Stimulated activated CD8-positive, alpha-beta memory T cell treated with anti-CD3 and anti-CD28 coated beads, Interleukin-15, amount 100 ng/mL, for 48 hours (primary cell): ENCODE results near the gene B4GALNT3.

Experiments used
- DNase-seq, 2 donors: peaks; one replicate each; pipeline ENCODE4 v3.0.0-alpha.2; 2020; ENCODE audit warnings: low read depth in 2 of 2

The B4GALNT3 gene

DNA sequence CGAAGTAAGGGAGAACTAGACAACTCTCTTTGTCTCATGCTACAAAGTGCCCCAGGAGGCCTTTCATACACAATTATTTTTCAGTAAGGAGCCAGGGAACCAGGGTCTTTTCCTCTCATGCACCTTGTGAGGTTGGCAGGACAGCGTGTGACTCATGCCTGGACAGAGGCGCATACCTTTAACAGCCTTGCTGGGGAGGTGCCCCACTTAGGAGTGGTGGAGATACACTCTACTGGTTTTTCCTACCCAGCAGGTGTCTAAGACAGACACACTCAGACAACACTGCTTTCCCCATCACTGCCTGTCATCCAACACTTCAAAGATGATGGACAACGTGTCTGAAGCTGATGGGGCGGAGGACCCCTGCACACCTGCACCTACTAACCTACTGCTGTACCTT, 49.1 kb downstream of the B4GALNT3 start:
- DNase-seq, result no peak

DNA sequence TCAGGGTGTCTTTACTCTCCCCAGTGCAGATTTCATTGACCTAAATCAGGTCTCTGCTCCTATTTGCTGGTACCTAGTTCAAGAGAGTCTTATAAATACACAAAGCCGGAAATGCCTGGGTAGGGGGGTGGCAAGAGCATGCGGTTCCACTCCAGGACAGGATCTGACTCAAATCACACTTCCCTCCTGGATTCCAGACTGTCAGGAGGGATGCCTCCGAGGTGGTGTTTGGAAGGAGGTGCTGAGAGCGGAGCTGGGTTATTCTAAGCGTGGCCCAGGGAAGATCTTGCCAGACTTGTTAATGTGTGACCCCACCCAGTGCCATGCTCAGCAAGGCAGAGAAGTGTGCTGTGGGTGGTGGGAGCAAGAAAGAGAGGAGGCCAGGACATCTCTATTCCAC, 49.8 kb downstream of the B4GALNT3 start:
- no peak for DNase-seq

DNA sequence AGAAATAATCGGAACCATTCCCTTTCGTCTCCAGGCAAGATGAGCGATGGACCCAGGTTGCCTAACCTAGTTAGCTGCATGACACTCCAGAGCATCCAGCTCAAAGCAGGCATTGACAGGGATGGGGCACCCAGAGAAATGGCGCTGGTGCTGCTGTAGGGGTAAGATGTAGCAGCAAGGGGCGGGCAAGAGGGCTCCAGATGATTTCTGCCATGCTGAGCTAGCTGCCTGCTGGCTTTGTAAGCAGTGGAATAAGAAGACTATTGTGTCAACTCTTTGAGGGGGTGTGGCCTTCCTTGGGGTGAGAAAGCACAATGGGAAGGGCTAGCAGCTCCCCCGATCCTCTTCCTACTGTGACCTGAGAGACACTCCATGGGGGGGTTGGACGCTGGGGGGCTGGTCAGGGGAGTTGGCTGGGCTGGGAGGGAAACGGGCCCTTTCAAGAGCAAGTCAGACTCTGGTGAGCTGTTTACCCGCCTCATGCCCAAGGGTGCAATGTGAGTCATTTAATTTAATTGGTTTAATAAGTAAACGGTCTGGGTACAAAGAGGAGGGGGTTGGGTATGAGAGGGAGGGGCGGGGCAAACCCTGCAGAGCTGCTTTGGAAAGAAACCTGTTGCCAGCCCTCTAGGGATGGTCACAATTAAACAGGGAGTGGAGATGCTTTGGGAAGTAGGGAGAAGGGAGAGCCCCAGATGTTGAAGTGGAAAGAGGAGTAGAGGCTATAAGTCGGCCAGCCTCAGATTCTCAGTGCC, 50.5 kb downstream of the B4GALNT3 start:
- DNase-seq, result no peak

DNA sequence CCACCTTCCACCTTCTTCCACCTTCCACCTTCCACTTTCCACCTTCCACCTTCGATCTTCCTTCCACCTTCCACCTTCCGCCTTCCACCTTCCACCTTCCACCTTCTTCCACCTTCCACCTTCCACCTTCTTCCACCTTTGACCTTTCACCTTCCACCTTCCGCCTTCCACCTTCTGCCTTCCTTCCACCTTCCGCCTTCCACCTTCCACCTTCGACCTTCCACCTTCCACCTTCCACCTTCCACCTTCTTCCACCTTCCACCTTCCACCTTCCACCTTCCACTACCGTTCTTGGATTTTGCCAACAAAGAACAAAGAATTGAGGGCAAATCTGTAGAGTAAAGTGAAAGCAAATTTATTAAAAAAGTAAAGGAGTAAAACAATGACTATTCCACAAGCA, 53.2 kb downstream of the B4GALNT3 start:
- DNase-seq, result no peak

DNA sequence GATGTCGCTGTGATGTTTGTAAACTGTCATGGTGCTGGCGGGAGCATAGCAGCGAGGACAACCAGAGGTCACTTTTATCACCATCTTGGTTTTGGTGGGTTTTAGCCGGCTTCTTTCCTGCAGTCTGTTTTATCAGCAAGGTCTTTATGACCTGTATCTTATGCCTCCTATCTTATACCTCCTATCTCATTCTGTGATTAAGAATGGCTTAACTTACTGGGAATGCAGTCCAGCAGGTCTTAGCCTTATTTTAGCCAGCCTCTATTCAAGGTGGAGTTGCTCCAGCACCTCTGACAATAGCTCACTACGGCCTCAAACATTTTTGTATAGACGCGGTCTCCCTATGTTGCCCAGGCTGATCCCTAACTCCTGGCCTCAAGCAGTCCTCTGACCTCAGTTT, 53.7 kb downstream of the B4GALNT3 start:
- no peak for DNase-seq

DNA sequence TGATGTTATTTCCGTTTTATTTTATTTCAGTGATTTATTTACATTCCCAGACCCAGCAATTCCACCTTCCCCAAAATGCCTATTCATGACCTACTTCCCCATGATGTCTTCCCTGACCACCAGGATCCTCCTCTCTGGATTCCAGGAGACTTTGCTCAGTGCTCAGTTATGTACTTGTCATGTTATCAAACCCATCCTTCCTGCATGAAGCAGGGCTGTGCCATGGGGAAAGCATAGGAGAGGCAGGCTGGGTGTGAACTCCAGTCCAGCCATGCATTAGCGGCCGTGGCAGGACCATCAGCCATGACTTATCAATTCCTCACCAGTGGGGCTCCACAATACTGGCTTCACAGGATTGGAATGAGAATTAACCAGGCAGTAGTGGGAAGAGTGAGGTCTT, 57.8 kb downstream of the B4GALNT3 start:
- no peak for DNase-seq

DNA sequence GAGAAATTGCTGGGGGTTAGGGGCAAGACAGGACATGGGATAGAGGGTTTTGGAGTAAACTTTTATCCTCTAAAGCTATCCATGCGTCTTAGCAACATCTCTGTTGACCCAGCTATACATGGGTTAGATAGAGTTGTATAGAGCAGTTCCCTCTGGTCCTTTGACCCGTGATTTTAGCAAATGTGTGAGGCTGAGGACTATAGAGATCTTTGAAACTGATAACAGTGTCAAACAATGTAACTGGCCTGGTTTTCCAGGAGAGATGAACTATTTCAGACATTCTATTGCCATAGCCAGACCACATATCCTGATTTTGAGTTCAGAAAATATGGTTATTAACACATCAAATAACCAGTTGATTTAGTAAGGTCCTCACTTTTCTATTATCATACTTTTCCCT, 60.4 kb downstream of the B4GALNT3 start:
- DNase-seq, result no peak

DNA sequence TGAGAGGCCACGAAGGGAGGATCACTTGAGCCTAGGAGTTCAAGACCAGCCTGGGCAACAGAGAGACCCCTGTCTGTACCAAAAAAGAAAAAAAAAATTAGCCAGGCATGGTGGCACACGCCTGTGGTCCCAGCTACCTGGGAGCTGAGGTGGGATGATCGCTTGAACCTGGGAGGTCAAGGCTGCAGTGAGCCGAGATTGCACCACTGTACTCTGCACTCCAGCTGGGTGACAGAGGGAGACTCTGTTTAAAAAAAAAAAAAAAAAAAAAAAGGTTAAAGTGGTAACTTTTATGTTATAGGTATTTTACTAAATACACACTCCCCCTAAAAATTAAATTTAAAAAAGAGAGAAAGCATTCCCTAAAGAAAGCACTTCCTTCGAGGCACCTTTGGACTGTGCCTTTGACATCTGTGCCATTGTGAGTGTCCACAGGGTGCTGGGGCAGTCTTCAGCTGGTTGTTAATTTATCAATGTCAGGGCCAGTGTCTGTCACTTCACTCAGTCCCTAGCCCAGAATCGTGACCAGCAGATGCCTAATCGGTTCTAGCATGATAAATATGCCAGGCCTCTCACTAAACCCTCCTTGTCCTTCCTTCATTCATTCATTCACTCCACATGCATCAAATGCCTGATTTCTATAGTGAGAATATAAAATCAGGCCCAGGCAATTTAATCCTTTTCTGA, 63.1 kb downstream of the B4GALNT3 start:
- no peak for DNase-seq

DNA sequence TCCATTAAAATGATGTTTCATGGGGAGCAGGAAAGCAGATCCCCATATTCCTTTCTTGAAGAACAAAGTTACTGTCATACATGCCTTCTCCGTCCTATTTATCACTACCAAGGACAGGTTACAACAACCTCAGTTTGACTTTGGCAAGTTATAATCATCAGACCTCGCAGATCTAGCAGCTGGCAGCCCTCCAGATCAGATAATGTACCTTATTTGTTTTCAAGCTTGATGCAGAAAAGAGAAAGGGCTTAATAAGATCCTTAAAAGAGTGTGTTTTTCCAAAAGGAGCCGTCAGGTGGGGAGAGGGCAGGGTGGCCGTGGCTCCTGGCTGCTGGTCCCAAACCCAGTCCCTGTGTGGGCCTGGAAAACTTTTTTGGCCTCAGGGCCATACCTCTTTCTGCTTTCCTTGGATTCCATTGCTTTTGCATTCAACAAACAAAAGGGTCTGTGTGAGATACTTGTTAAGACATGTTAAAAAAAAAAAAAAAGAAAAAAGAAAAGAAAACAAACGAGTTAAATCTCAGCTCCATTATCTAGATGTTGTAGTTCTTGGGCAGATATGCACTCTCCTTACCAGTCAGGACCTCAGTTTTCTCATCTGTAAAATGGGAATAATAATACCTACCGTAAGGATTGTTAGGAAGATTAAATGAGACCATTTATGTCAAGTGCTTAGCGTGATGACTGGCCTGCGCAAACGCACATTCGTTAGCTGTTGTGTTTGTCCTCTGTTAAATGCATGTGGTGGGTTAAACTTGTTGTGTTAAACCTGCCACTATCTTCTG, 64.6 kb downstream of the B4GALNT3 start:
- DNase-seq, result no peak

DNA sequence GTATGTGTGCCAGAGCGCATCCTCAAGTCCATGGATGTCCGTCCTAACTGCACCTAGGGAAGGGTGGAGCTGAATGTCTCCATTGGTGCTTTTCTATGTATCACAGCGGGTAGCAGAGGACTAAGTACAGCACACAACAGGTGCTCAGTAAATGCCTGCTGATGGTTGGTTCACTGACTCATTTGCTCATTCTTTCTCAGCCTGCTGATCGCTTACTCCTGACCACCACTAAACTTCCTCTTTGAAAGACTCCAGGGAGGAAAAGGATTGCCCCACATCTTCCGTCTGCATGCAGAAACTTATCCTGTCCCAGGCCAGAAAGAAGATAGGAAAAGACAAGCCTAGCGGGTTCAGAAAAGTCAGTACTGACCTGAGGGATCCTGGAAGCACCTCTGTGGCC, 66.3 kb downstream of the B4GALNT3 start:
- DNase-seq, result no peak

DNA sequence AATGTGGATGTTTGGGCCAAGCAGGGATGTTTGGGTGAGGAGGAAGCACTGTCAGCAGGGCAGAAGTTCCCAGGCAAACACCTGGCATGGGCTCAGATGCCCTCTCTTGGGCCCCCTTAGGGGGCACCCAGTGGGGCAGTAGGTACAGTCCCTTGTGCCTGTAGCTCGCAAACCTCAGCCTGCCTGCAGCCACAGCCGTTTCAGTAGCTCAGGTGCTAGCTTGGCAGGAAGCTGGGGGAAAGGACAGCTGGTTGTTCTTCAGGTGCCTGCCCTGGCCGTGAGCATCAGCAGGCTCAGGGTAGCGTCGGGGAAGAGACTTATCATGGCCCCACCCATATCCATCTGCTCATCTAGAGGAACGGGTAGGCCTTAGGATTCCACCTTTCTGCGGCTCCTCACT, 67.5 kb downstream of the B4GALNT3 start:
- DNase-seq, result no peak

DNA sequence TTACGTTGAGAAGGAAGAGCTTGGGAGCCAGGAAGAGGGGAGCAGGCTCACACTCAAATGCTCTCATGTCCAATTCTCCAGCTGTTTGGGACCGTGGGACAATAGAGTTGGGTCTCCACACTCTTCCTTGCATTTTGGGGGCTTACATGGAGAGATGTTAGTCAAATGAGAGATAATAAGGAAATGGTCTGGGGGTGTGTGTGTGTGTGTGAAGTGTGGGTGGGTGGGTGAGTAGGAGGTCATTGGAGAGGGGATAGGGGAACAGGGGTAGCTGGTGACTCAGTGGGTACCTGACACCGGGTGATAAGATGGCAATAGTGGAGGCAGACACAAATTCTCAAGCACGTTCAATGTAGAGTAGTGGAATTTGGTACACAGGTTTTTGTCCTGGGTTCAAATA, 68.0 kb downstream of the B4GALNT3 start:
- DNase-seq, result no peak

DNA sequence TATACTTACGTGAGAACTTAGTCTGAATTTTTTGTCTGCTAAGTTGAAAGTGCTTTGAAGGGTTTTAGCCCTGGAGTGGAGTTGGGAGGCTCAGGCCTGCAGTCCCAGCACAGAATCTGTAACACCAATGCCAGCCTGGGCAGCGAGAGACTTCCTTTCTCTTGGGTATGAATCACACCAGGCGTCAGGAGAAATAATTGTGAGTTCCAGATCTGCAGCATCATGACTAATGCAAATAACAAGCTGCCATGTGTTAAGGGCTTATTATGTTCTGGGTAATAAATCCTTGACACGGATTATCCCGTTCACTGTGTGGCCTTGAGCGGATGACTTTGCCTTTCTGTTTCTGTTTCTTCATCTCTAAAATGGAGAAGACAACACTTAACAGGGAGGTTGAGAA, 70.6 kb downstream of the B4GALNT3 start:
- DNase-seq, result no peak

DNA sequence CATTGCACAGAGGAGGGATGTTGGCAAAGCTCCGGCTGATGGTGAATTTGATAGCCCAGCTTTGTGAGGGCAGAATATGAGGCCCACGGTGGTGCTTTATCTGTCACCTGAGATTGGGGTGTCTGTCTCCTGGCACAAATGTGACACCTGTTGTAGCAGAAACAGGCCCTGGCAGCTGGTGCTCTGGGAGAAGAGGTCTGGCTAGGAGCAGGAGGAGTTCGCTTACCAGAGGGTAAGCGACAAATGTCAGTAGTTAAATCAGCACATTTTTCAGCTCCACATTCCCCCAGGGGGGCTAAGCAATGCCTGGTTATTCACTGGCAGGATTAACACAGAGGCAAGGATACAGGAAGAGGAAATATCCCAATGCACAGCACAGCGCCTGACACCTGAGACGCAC, 71.1 kb downstream of the B4GALNT3 start:
- no peak for DNase-seq

DNA sequence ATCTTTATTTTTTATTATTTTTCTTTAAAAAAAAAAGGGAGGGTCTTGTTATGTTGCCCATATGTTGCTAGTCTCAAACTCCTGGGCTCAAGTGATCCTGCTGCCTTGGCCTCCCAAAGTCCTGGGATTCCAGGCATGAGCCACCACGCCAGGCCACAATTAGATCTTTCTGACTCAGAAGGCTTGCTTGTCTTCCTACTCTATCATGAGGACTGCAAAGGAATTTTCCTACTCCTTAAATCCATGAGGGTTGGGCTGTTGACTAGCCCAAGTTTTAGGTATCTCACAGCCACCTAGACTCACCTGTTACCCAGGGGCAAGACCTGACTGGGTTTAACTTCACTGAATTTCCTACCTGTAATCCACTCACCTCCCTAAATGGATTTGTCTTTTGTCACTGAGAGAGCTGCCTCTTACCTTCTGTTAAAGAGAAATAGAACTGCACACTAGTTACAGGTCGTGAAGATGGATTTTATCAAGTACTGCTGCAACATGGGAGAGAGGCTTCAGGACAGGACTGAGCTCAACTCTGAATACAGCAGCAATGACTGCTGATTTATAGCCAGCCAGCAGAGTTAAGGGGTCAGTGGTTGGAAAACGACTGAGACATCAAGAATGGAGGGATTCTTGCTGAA, 72.3 kb downstream of the B4GALNT3 start:
- no peak for DNase-seq

DNA sequence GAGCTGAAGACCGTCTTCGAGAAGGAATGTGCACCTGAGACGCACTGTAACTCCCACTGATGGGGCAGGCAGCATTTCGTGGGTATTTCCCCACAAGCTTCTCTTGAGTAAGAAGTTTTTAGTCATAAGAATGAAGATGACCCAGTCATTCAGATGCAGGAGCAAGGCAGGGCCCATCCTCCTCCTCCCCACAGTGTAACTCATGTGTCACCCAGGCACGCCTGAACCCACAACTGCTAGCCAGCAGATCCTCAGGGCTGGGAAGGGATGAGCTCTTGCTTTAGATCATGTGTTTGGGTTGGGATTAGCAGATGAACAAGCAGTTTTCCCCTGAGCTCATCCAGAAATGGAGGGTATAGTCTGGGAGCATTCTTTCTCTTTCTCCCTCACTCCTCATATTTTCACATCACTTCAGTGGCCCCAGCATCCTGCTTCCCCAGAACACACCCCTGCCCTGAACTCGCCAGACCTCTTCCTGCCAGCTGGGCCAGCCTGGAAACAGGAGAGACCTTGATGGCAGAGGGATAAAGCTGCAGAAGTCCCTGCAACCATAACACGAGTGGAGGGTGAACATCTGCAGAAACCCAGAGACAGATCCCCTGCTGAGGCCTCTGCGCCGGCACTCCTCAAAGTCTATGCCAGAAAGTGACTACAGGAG, 73.3 kb downstream of the B4GALNT3 start:
- no peak for DNase-seq

DNA sequence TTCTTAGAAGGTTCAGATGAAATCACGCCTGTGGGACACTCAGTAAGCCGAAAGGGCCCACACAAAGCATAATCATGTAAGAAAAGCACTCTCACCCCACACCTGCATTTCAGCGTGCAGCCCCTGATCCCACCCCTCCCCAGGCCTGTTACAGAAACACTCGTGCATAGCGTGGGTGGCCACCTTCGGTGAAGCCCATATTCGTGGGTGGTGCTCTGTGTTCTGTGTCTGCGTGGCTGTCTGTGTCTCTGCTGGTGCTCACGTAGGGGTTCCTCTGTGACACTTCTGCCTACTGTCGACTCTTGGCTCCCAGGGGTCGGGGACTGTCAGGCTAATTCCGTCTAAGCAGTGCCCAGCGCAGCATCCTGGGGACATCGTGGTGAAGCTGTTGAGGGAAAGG, 74.0 kb downstream of the B4GALNT3 start:
- DNase-seq, result no peak

DNA sequence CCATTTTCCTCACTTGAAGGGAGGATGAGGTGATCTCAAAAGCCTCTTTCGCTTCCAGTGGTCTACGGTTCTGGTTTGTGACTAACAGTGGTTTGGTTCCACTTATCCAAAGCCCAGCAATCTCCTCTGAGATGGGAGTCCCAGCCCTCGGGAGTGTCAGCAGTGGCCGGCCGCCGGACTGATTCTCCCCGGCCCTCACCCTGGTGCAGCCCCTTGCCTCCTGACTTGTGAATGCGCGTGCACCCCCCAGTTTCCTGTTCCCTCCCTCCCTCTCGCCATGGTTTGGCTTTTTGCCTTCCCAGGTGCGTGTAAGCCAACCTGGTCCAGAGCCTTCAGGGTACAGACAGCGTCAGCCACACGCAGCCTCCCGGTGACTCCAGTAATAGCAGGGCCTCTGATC, 74.5 kb downstream of the B4GALNT3 start:
- no peak for DNase-seq

DNA sequence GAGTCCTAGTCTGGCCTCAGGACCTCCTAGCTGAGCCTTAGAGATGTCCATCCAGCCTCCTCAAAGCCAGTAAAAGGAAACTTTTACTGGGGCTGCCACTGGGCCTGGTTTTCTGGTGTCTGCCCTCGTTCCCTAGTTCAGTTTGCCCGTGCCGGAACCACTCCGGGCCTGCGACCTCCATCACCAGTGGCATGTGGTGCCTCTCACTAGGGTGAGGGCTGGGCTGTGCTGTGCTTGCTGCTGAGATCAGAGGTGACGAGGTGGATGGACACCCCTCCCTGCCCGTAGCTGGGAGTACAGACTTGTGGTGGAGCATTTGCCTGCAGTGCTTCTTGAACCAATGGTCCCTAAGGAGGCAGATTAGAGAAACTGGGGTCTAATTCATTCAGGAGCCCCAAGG, 75.7 kb downstream of the B4GALNT3 start:
- DNase-seq, result no peak

DNA sequence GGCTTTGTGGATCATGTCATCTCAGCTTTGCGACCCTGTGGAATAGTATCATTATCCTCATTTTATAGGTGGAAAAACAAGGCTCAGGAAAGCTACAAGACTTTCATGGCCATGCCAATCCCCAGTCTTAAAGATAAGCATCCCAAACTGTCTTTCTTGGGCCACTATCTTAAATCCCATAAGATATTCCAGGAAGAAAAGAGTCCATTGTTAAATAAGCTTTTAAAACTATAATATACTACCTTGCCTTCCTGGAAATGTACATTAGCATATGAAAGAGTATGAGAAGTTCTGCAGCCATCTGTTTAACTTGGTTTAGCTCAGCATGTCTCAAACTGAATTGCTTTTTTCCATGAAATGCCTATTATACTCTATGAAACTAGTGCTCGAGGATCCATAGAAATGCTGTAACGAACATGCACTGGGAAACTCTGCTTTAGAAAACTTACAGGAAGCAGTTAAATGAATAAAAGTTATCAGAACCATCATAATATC, 77.1 kb downstream of the B4GALNT3 start:
- DNase-seq, result no peak

DNA sequence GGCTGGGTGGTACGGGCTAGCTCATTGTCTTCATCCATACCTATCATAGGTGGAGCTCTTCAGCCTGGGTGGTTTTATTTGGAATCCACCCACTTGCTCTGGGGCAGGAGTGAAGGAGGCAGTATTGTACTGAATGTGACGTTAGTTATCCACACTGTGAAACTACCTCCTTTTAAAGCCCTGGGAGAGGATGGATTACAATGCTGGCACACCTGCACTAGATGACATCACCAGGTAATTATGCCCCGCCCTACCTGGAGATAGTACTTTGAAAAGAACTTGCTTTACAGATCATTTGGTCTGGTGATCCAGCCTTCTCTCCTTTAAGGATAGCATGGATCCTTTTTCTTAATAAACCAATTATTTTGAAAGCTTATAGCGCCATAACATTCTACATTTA, 78.0 kb downstream of the B4GALNT3 start:
- no peak for DNase-seq
